GM18951 (cell line): ENCODE results near the gene LPCAT3.

Experiments used
- POLR2A ChIP-seq: IDR thresholded peaks from 4 replicates; pipeline ENCODE4 v1.6.1; 2011; ENCODE audit warnings: mild to moderate bottlenecking; ENCODE audit not compliant: insufficient read length, insufficient read depth; ENCODE audit errors: extremely low read depth
- in situ Hi-C: fragments of 300-500 bp; cut with MboI; formaldehyde crosslinking; loops from one replicate; pipeline ENCODE4 v1.12.0; 2022; ENCODE audit warnings: low sequenced_read_pairs, mixed read lengths, inconsistent platforms; ENCODE audit not compliant: unreplicated experiment

Gene LPCAT3

GRCh38 chr12:6945613-6946012 lies 72.7 kb downstream of the LPCAT3 start:
- TF ChIP-seq POLR2A, result no peak
- in situ Hi-C loops, result loop anchor here (10.0 kb wide), 1 partner anchor 159 kb away; the partner anchor contains the start of gene C1RL

GRCh38 chr12:6944381-6945186 lies 73.7 kb downstream of the LPCAT3 start:
- no peak for TF ChIP-seq POLR2A
- in situ Hi-C loops, result loop anchor here (10.0 kb wide), 1 partner anchor 160 kb away; the partner anchor contains the start of gene C1RL

- peak; percentile 98 for TF ChIP-seq POLR2A
- in situ Hi-C loops, result loop anchor here (10.0 kb wide), 1 partner anchor 161 kb away; the partner anchor contains the start of gene C1RL
Measured at GRCh38 chr12:6943722-6944380, 74.4 kb downstream of the LPCAT3 start, which contains the start of the genes C12orf57 and RNU7-1. Gene C12orf57 (plus strand): TSS chr12:6944022. CDS start chr12:6944122, 100 bp downstream. Gene RNU7-1 (plus strand): TSS chr12:6943816.

- TF ChIP-seq POLR2A, result no peak
- in situ Hi-C loops, result loop anchor here (10.0 kb wide), 1 partner anchor 161 kb away; the partner anchor contains the start of gene C1RL
Measured at GRCh38 chr12:6943389-6943721, 74.9 kb downstream of the LPCAT3 start.

GRCh38 chr12:6942331-6942665 lies 76.0 kb downstream of the LPCAT3 start:
- no peak for TF ChIP-seq POLR2A
- in situ Hi-C loops, result loop anchor here (10.0 kb wide), 1 partner anchor 163 kb away; the partner anchor contains the start of gene C1RL

GRCh38 chr12:6941782-6942181 lies 76.5 kb downstream of the LPCAT3 start:
- TF ChIP-seq POLR2A, result no peak
- in situ Hi-C loops, result loop anchor here (10.0 kb wide), 1 partner anchor 163 kb away; the partner anchor contains the start of gene C1RL

GRCh38 chr12:6941267-6941666 lies 77.0 kb downstream of the LPCAT3 start:
- in situ Hi-C loops, result loop anchor here (10.0 kb wide), 1 partner anchor 164 kb away; the partner anchor contains the start of gene C1RL
- no peak for TF ChIP-seq POLR2A

GRCh38 chr12:6939191-6939540 lies 79.1 kb downstream of the LPCAT3 start:
- in situ Hi-C loops, result no loop called here
- no peak for TF ChIP-seq POLR2A

- TF ChIP-seq POLR2A, result no peak
Measured at GRCh38 chr12:6938353-6939190, 79.7 kb downstream of the LPCAT3 start.

GRCh38 chr12:6937481-6938352 lies 80.6 kb downstream of the LPCAT3 start:
- peak; percentile 88 for TF ChIP-seq POLR2A
- in situ Hi-C loops, result no loop called here

More at GRCh38 chr12:6938353-6939190, 79.7 kb downstream of the LPCAT3 start:
- in situ Hi-C loops, result no loop called here

GRCh38 chr12:6936636-6937480 lies 81.4 kb downstream of the LPCAT3 start:
- in situ Hi-C loops, result no loop called here
- no peak for TF ChIP-seq POLR2A
